Renal cortex interstitium (tissue), 15 donors: ENCODE results near the gene CPA2. TPM values are rescaled to one million over a fixed set of nuclear protein-coding genes. Genes with fewer than 3 reads are reported as not detected.
"Not testable (repeated sequence)": the region's sequence is repeated elsewhere in the genome, so short reads cannot be mapped to it uniquely, and the experiment has no call there.

ENCODE experiments used
- DNase-seq, 11 donors: peaks; one replicate each; pipeline ENCODE4 v3.0.0-alpha.2; 2013; ENCODE audit warnings: low read depth in 9 of 11, low spot score in 4 of 11; ENCODE audit errors: extremely low read depth in 1 of 11
- long read RNA-seq, 16 experiments: transcript quantifications; one replicate each; lab custom pipeline, GENCODE V29; 2026
- polyA plus RNA-seq, 3 donors: library from polyadenylated mRNA; unstranded; fragments of 120-200 nt; gene quantifications; one replicate each; pipeline ENCODE4 v1.2.1, GENCODE V29; 2013; ENCODE audit not compliant: insufficient read length in 3 of 3

CPA2 gene
- under 1 TPM; 0.28 to 0.52 (median 0.39) TPM for polyA plus RNA-seq
- long read RNA-seq, donor 1: 0 reads
- long read RNA-seq, donor 2: 0 reads
- long read RNA-seq, donor 3: 0 reads
- long read RNA-seq, donor 4: 0 reads
- long read RNA-seq, donor 5: 0 reads
- long read RNA-seq, donor 6: 0 reads
- long read RNA-seq, donor 7: 0 reads
- long read RNA-seq, donor 8: 0 reads
- long read RNA-seq, donor 9: 0 reads
- long read RNA-seq, donor 10: 0 reads
- long read RNA-seq, donor 11, partial matches to known transcripts: 0 of 1 reads
- long read RNA-seq, donor 11, other reads (novel, unspliced or antisense): 0 of 1 reads
- long read RNA-seq, donor 12: 0 reads
- long read RNA-seq, donor 13: 0 reads
- long read RNA-seq, donor 14: 0 reads
- long read RNA-seq, donor 15: 0 reads
- long read RNA-seq, donor 16: 0 reads

GRCh38 chr7:130266258-130266960, at the start of gene CPA2:
CPA2 (plus strand) TSS chr7:130266863; CDS start chr7:130266882, 19 bp downstream.
- no peak for DNase-seq

GRCh38 chr7:130218806-130219620, 47.6 kb upstream of the CPA2 start:
- DNase-seq: no peak

DNA sequence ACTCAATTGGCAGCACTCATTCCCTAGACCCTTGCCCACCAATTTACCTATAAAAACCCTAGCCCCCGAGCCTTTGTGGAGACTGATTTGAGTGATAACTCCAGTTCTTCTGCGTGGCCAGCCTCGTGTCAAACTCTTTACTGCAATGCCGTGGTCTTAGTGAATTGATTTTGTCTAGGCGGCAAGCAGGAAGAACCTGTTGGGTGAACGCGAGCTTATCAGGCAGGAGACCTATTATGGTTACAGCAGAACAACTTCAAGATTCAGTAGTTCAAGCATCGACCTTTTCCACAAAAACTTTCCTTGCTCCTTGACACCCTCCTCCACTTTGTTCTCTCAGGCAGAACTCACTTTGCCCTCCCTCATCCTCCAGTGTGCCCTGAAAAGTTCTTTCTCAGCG, 46.8 kb upstream of the CPA2 start:
- no peak for DNase-seq

GRCh38 chr7:130221746-130222145, 44.9 kb upstream of the CPA2 start:
- no peak for DNase-seq

DNA sequence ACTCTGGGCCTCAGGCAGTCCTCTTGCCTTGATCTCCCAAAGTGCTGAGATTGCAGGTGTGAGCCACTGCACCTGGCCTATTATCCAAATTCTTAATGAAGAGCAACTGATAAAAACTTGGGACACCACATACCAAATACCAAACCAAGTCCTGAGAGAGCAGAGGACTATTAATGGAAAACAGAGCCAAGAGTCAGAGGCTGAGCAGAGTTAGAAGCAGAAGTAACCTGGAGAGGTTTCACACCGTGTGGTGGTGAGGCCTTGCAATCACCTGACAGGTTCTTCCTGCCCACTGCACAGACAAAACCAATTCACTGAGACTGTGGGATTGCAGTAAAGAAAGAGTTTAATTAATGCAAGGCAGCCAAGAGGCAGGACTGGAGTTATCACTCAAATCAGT, 43.0 kb upstream of the CPA2 start:
- DNase-seq: no peak

GRCh38 chr7:130224210-130224609, 42.5 kb upstream of the CPA2 start:
- DNase-seq: no peak

GRCh38 chr7:130224923-130225322, 41.7 kb upstream of the CPA2 start:
- not testable (repeated sequence) for DNase-seq

DNA sequence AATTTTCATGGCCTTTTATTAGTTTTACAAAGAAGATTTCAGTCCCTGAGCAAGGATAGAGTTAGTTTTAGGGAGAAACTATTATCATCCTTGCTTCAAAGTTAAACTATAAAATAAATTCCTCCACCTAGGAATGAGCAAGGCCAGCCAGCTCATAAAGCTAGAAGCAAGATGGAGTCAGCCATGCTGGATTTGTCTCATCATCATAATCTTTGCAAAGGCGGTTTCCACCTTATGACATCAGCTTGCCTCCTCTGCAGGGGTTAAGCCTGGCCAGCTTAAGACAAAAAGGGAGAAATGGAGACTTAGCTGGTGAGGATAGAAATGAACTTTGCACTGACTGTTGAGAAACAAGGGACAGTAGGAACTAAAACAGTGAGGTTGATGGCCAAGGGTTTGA, 40.3 kb upstream of the CPA2 start:
- DNase-seq: no peak

GRCh38 chr7:130227883-130228575, 38.6 kb upstream of the CPA2 start:
- DNase-seq: no peak

- DNase-seq: no peak
Observed at GRCh38 chr7:130228840-130229502, 37.7 kb upstream of the CPA2 start.

- DNase-seq: not testable (repeated sequence)
Observed at GRCh38 chr7:130229981-130230380, 36.7 kb upstream of the CPA2 start.

DNA sequence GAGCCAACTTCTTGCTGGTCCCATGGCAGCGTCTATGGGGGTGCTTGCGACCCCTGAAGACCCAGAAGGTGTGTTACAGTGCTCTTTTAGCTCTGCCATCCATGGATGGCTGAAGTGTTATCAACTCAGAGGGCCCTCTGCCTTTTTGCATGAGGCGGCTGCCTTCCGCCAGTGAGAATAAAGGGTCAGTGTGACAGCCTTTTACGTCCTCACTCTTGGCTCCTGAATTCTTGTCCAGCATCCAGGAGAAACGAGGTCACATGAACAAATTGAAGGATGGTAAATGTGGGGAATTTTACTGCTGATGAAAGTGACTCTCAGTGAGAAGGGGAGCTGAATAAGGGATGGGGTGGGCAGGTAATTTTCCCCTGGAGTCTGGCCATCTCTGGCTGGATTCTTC, 34.9 kb upstream of the CPA2 start:
- DNase-seq: no peak

GRCh38 chr7:130232209-130232608, 34.5 kb upstream of the CPA2 start:
- no peak for DNase-seq

GRCh38 chr7:130234078-130234477, 32.6 kb upstream of the CPA2 start:
- DNase-seq: no peak

- DNase-seq: not testable (repeated sequence)
Observed at GRCh38 chr7:130236361-130236760, 30.3 kb upstream of the CPA2 start.

GRCh38 chr7:130240240-130240639, 26.4 kb upstream of the CPA2 start:
- DNase-seq: no peak

GRCh38 chr7:130242198-130243014, 24.3 kb upstream of the CPA2 start:
- no peak for DNase-seq

GRCh38 chr7:130243486-130243885, 23.2 kb upstream of the CPA2 start:
- not testable (repeated sequence) for DNase-seq
